Natural killer cell (primary cell): ENCODE results near the gene ARIH2. TPM values are rescaled to one million over a fixed set of nuclear protein-coding genes. Genes with fewer than 3 reads are reported as not detected.

Experiments
- total RNA-seq, 4 donors: library from RNA; stranded (reverse); fragments of 120-200 nt in 1 of 4; gene quantifications; one replicate each; pipeline versions ENCODE4 v1.2.3 to v1.2.4, GENCODE V29; 2013 to 2022

ARIH2 gene
- total RNA-seq, 3 donors from 2014 or later (not counting 1 experiment from before 2014, with no cell fraction given), result 239 to 291 (median 243) TPM

Other genes starting within 250 kb of the ARIH2 start
- 10 to 100 TPM; 12.2 to 14.1 (median 12.8) TPM for gene NCKIPSD, start 232.9 kb upstream of the ARIH2 start, total RNA-seq
- 100 to 1,000 TPM; 140 to 151 (median 148) TPM for gene IP6K2, start 201.6 kb upstream of the ARIH2 start, total RNA-seq
- 10 to 100 TPM; 40.5 to 43.5 (median 42.7) TPM for gene PRKAR2A, start 71.0 kb upstream of the ARIH2 start, total RNA-seq
- gene SLC25A20, start 20.0 kb upstream of the ARIH2 start, total RNA-seq, result 10 to 100 TPM; 29.5 to 64.0 (median 48.3) TPM
- gene P4HTM, start 71.4 kb downstream of the ARIH2 start, total RNA-seq, result 10 to 100 TPM; 28.8 to 31.3 (median 30.6) TPM
- gene WDR6, start 88.5 kb downstream of the ARIH2 start, total RNA-seq, result 100 to 1,000 TPM; 113 to 167 (median 129) TPM
- gene DALRD3, start 99.7 kb downstream of the ARIH2 start, total RNA-seq, result 10 to 100 TPM; 16.8 to 20.1 (median 18.0) TPM
- gene NDUFAF3, start 103.3 kb downstream of the ARIH2 start, total RNA-seq, result 10 to 100 TPM; 51.0 to 72.9 (median 66.1) TPM
- gene IMPDH2, start 110.6 kb downstream of the ARIH2 start, total RNA-seq, result 10 to 100 TPM; 45.6 to 85.7 (median 50.0) TPM
- 100 to 1,000 TPM; 220 to 230 (median 227) TPM for gene QRICH1, start 175.2 kb downstream of the ARIH2 start, total RNA-seq
- gene QARS1, start 185.9 kb downstream of the ARIH2 start, total RNA-seq, result 100 to 1,000 TPM; 250 to 280 (median 258) TPM
- gene USP19, start 202.0 kb downstream of the ARIH2 start, total RNA-seq, result 10 to 100 TPM; 68.6 to 71.5 (median 68.6) TPM
- 1 to 10 TPM in 2 of 3 donors, under 1 TPM in 1; 0.75 to 1.7 (median 1.2) TPM for gene LAMB2, start 214.2 kb downstream of the ARIH2 start, total RNA-seq
- 10 to 100 TPM; 13.8 to 20.6 (median 15.6) TPM for gene CCDC71, start 247.5 kb downstream of the ARIH2 start, total RNA-seq